ENCODE data around the gene LAYN.

GRCh38 chr11:111603611-111604130 is 63.2 kb downstream of the LAYN start:
- TF ChIP-seq POLR2A (IDR thresholded peaks at IDR 0.05) (no peak), CTCF (IDR thresholded peaks at IDR 0.05) (no peak)
